OCI-LY3 (cell line): ENCODE measurements around the gene ABLIM2.

Experiments used
- H2AFZ ChIP-seq: fragments of 200-600, 300-600 bp; shearing (Covaris generic); 2 replicates; pipeline ENCODE4 v1.6.0; 2014; ENCODE audit warnings: antibody characterized with exemption, low read depth, low read length
- H3K27ac ChIP-seq: fragments of 200-600, 300-600 bp; sonication (generic); 2 replicates; pipeline ENCODE4 v1.5.1; 2014; ENCODE audit warnings: mild to moderate bottlenecking, low read length, moderate library complexity, mixed read lengths
- H3K27me3 ChIP-seq: fragments of 200-600, 300-600 bp; sonication (generic); 2 replicates; pipeline ENCODE4 v1.6.1; 2014; ENCODE audit warnings: low read depth, low read length, mixed read lengths
- H3K36me3 ChIP-seq: fragments of 200-600, 300-600 bp; sonication (generic); replicated peaks from 2 replicates; pipeline ENCODE3; 2014; ENCODE audit warnings: low read depth, low read length, mixed read lengths
- H3K4me1 ChIP-seq: fragments of 300-600, 200-600 bp; sonication (generic); 2 replicates; pipeline ENCODE4 v1.6.1; 2014; ENCODE audit warnings: low read length, mixed read lengths
- H3K4me2 ChIP-seq: fragments of 200-600, 300-600 bp; sonication (generic); 2 replicates; pipeline ENCODE4 v1.6.1; 2014; ENCODE audit warnings: low read length, mixed read lengths
- H3K4me3 ChIP-seq: fragments of 300-600, 200-600 bp; sonication (generic); 2 replicates; pipeline ENCODE4 v1.5.1; 2014; ENCODE audit warnings: antibody characterized with exemption, mild to moderate bottlenecking, low read length, moderate library complexity
- H3K79me2 ChIP-seq: fragments of 300-600, 200-600 bp; shearing (Covaris generic); 2 replicates; pipeline ENCODE4 v1.6.1; 2014; ENCODE audit warnings: mild to moderate bottlenecking, low read length, mixed read lengths
- H3K9ac ChIP-seq: fragments of 300-600, 200-600 bp; shearing (Covaris generic); 2 replicates; pipeline ENCODE4 v1.6.0; 2014; ENCODE audit warnings: mild to moderate bottlenecking, low read length, moderate library complexity
- H3K9me3 ChIP-seq: fragments of 200-600, 300-600 bp; shearing (Covaris generic); 2 replicates; pipeline ENCODE4 v1.6.1; 2014; ENCODE audit warnings: low read length, mixed read lengths; ENCODE audit not compliant: insufficient read depth
- H4K20me1 ChIP-seq: fragments of 200-600, 300-600 bp; sonication (generic); 2 replicates; pipeline ENCODE4 v1.6.1; 2016; ENCODE audit warnings: low read length, mixed read lengths; ENCODE audit not compliant: insufficient read depth
- EZH2phosphoT487 ChIP-seq: fragments of 200-600 bp; shearing (Covaris generic); IDR thresholded peaks from 2 replicates; pipeline ENCODE4 v1.6.1; 2018; ENCODE audit warnings: antibody characterized with exemption, mixed run types, low read depth
- TF ChIP-seq, protein P1 (sequence below): fragments of 200-600, 300-600 bp; sonication (generic); IDR thresholded peaks from 2 replicates; pipeline ENCODE4 v1.5.1; 2014; ENCODE audit warnings: antibody characterized with exemption, low read length, low read depth

The ABLIM2 gene

DNA sequence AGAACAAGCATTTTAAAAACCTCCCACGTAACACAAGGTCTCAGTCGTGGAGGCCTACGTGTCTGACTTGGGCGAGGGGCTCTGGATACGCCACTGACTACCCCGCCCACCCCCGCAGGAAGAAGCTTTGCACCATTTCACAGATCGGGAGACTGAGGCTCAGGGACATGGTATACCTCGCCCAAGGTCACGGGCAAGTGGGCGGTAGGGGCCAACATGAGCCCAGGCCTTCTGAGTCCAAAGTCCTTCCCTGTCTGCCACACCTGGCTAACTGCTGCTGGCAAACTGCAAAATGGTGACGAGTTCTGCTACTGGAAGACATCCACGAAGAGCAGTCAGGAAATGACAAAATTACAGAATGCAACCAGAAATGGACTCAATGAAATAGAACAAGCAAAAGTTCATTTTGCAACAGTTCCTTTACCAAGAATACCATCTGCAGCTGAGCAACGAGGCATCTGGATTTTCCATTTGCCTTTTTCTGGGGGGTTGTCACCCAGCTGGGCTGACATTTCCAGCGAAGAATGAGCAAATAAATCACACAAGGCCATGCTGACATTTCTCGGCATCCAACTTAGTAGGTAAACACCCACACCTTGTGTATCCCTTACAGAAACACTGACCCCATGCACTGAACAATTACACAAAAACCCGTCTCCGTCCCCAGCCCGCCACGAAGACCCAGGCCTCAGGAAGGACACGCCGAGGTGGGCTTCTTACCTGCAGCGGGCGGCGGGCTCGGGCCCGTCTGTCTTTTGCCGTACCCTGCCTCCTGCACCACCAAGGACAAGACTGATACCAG, 148.7 kb downstream of the ABLIM2 start:
- Histone ChIP-seq H3K27me3 (peaks cover 5% of the 10 kb centered on the region; the same call in 1 of the 2 replicates), H3K4me2 (no peak overlapping the region), H3K9me3 (no peaks in the 10 kb centered on the region), H3K4me1 (no peaks in the 10 kb centered on the region), H3K36me3 (no peaks in the 10 kb centered on the region), H4K20me1 (no peaks in the 10 kb centered on the region), H3K9ac (no peak overlapping the region), H3K79me2 (no peaks in the 10 kb centered on the region), H2AFZ (no peak overlapping the region), H3K27ac (no peak overlapping the region), H3K4me3 (no peak overlapping the region)
- TF ChIP-seq, protein P1, sequence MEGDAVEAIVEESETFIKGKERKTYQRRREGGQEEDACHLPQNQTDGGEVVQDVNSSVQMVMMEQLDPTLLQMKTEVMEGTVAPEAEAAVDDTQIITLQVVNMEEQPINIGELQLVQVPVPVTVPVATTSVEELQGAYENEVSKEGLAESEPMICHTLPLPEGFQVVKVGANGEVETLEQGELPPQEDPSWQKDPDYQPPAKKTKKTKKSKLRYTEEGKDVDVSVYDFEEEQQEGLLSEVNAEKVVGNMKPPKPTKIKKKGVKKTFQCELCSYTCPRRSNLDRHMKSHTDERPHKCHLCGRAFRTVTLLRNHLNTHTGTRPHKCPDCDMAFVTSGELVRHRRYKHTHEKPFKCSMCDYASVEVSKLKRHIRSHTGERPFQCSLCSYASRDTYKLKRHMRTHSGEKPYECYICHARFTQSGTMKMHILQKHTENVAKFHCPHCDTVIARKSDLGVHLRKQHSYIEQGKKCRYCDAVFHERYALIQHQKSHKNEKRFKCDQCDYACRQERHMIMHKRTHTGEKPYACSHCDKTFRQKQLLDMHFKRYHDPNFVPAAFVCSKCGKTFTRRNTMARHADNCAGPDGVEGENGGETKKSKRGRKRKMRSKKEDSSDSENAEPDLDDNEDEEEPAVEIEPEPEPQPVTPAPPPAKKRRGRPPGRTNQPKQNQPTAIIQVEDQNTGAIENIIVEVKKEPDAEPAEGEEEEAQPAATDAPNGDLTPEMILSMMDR, result no peak
- TF ChIP-seq EZH2phosphoT487, result no peak

DNA sequence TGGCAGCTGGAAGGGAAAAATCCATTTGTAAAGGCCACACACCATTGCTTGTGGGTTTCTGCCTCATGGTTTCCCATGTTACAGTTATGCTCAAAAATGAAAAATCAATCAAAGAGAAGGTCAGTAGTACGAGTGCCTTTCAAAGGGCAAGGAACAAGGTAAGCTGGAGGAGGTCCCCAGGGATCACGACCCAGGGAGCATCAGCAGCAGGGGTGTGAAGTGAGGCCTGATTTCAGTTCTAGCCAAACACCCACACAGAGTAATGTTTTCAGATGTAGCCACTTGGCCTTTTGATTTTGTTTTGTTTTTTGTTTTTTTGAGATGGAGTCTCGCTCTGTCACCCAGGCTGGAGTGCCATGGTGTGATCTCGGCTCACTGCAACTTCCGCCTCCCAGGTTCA, 149.5 kb downstream of the ABLIM2 start:
- H3K36me3 ChIP-seq, result no peaks in the 10 kb centered on the region
- no peak overlapping the region for H3K4me3 ChIP-seq
- no peak for TF ChIP-seq EZH2phosphoT487
- TF ChIP-seq, protein P1, result no peak
- no peaks in the 10 kb centered on the region for H3K4me1 ChIP-seq
- H4K20me1 ChIP-seq, result no peaks in the 10 kb centered on the region
- H3K9me3 ChIP-seq, result no peaks in the 10 kb centered on the region
- no peak overlapping the region for H2AFZ ChIP-seq
- peaks cover 5% of the 10 kb centered on the region; the same call in 1 of the 2 replicates for H3K27me3 ChIP-seq
- H3K27ac ChIP-seq, result no peak overlapping the region
- no peak overlapping the region for H3K4me2 ChIP-seq
- no peaks in the 10 kb centered on the region for H3K79me2 ChIP-seq
- H3K9ac ChIP-seq, result no peak overlapping the region

DNA sequence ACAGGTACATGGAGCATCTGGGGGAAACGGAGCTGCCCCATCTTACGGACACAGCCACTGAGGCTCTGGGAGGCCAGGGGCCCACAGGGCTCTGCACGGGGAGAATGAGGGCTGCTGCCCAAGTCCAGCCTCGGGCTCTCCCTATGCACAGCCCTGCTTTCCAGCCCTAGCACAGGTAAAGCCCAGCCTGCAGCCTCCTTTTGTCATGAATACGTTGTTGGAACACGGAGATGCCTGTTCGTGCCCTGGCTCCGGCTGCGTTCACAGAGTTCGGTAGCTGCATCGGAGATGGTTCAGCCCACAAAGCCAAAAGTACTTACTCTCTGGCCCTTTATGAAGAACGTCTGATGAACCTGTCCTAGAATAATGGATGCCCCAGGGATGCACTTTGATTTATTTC, 150.2 kb downstream of the ABLIM2 start:
- H3K4me2 ChIP-seq, result no peak overlapping the region
- H3K27ac ChIP-seq, result no peak overlapping the region
- no peak overlapping the region for H3K9ac ChIP-seq
- TF ChIP-seq, protein P1, result no peak
- no peak for TF ChIP-seq EZH2phosphoT487
- no peaks in the 10 kb centered on the region for H4K20me1 ChIP-seq
- H3K4me3 ChIP-seq, result no peak overlapping the region
- H3K36me3 ChIP-seq, result no peaks in the 10 kb centered on the region
- no peaks in the 10 kb centered on the region for H3K9me3 ChIP-seq
- H2AFZ ChIP-seq, result no peak overlapping the region
- no peaks in the 10 kb centered on the region for H3K79me2 ChIP-seq
- H3K4me1 ChIP-seq, result no peaks in the 10 kb centered on the region
- no peaks in the 10 kb centered on the region; the same call in 1 of the 2 replicates for H3K27me3 ChIP-seq

DNA sequence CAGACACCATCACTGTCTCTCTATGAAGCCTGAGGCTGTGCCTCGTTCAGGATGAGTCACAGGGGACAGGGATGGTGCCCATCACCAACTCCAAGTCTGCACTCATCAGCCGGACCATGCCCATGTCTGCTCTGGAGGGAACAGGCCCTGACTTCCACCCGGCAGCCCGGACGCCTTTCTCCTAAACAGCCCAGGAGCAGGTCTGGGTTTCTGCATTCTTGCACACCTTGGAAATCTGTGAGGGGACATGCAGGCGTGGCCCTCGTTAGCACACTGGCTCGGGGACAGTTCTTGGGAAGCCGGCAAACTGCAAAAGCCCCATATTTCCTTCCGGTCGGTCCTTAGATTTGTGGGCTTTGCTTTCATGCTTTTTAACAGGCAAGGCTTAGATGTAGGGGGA, 151.0 kb downstream of the ABLIM2 start:
- H3K4me3 ChIP-seq, result no peak overlapping the region
- H3K9me3 ChIP-seq, result no peaks in the 10 kb centered on the region
- no peak overlapping the region for H2AFZ ChIP-seq
- TF ChIP-seq, protein P1, result no peak
- TF ChIP-seq EZH2phosphoT487, result no peak
- no peak overlapping the region for H3K9ac ChIP-seq
- no peak overlapping the region for H3K4me2 ChIP-seq
- no peak overlapping the region for H3K27ac ChIP-seq
- H3K79me2 ChIP-seq, result no peaks in the 10 kb centered on the region
- H3K27me3 ChIP-seq, result peaks cover 5% of the 10 kb centered on the region; the same call in 1 of the 2 replicates
- H4K20me1 ChIP-seq, result no peaks in the 10 kb centered on the region
- H3K36me3 ChIP-seq, result no peaks in the 10 kb centered on the region
- no peaks in the 10 kb centered on the region for H3K4me1 ChIP-seq
